Peyer's patch (tissue), 4 donors: ENCODE results near the gene C3orf33.

Source experiments
- CTCF ChIP-seq, 6 experiments: fragments of 450-650 bp in 4 of 6; fragments of 200-600 bp in 2 of 6; sonication (generic) in 1 of 6; IDR thresholded peaks; one replicate each; pipeline ENCODE4 v1.5.1; 2017 to 2019; ENCODE audit warnings: antibody characterized with exemption in 6 of 6, mild to moderate bottlenecking in 3 of 6, moderate library complexity in 1 of 6
- POLR2A ChIP-seq, 2 donors: fragments of 450-650 bp; IDR thresholded peaks; one replicate each; pipeline ENCODE4 v1.5.1; 2017; ENCODE audit warnings: antibody characterized with exemption in 2 of 2, mild to moderate bottlenecking in 2 of 2, moderate library complexity in 2 of 2

- no peak for TF ChIP-seq CTCF (IDR thresholded peaks at IDR 0.05)
- TF ChIP-seq POLR2A (IDR thresholded peaks at IDR 0.05) = no peak
These were observed 37.5 kb upstream of the C3orf33 start for GRCh38 chr3:155843569-155843968.
